ENCODE data around the gene SLC35D1.

The SLC35D1 gene

GRCh38 chr1:67044631-67045270, 9.2 kb downstream of the SLC35D1 start:
- no peak for DNase-seq (ENCODE audit: low read depth)

GRCh38 chr1:67043366-67043765, 10.6 kb downstream of the SLC35D1 start:
- DNase-seq (ENCODE audit: low read depth), result no peak

GRCh38 chr1:67041841-67042503, 12.0 kb downstream of the SLC35D1 start:
- DNase-seq (ENCODE audit: low read depth), result no peak

GRCh38 chr1:67040405-67040804, 13.5 kb downstream of the SLC35D1 start:
- DNase-seq (ENCODE audit: low read depth), result no peak

- no peak for DNase-seq (ENCODE audit: low read depth)
Observed at GRCh38 chr1:67031859-67032247, 22.1 kb downstream of the SLC35D1 start.

GRCh38 chr1:67031121-67031858, 22.7 kb downstream of the SLC35D1 start:
- no peak for DNase-seq (ENCODE audit: low read depth)

GRCh38 chr1:67029472-67029871, 24.5 kb downstream of the SLC35D1 start:
- no peak for DNase-seq (ENCODE audit: low read depth)

GRCh38 chr1:67020765-67021164, 33.2 kb downstream of the SLC35D1 start:
- no peak for DNase-seq (ENCODE audit: low read depth)

GRCh38 chr1:67020304-67020703, 33.6 kb downstream of the SLC35D1 start:
- no peak for DNase-seq (ENCODE audit: low read depth)

- no peak for DNase-seq (ENCODE audit: low read depth)
Observed at GRCh38 chr1:67019600-67020136, 34.3 kb downstream of the SLC35D1 start.

GRCh38 chr1:67019121-67019520, 34.8 kb downstream of the SLC35D1 start:
- DNase-seq (ENCODE audit: low read depth), result no peak

GRCh38 chr1:67018574-67018973, 35.4 kb downstream of the SLC35D1 start:
- no peak for DNase-seq (ENCODE audit: low read depth)

GRCh38 chr1:67013573-67013972, 40.4 kb downstream of the SLC35D1 start:
- DNase-seq (ENCODE audit: low read depth), result no peak

GRCh38 chr1:67009792-67010191, 44.2 kb downstream of the SLC35D1 start:
- no peak for DNase-seq (ENCODE audit: low read depth)

- DNase-seq (ENCODE audit: low read depth), result no peak
Observed at GRCh38 chr1:67005068-67005467, 48.9 kb downstream of the SLC35D1 start.

- DNase-seq (ENCODE audit: low read depth), result no peak
Observed at GRCh38 chr1:67004176-67004575, 49.8 kb downstream of the SLC35D1 start.

- no peak for DNase-seq (ENCODE audit: low read depth)
Observed at GRCh38 chr1:67001682-67002425, 52.1 kb downstream of the SLC35D1 start.

- DNase-seq (ENCODE audit: low read depth), result no peak
Observed at GRCh38 chr1:66999640-67000400, 54.1 kb downstream of the SLC35D1 start.

- no peak for DNase-seq (ENCODE audit: low read depth)
Observed at GRCh38 chr1:66998972-66999371, 55.0 kb downstream of the SLC35D1 start.

GRCh38 chr1:66996018-66996682, 57.8 kb downstream of the SLC35D1 start:
- peak; percentile 9 for DNase-seq (ENCODE audit: low read depth)

- no peak for DNase-seq (ENCODE audit: low read depth)
Observed at GRCh38 chr1:66993076-66993475, 60.9 kb downstream of the SLC35D1 start.
